Measurements from ENCODE around the gene COL6A3. TPM values are rescaled to one million over a fixed set of nuclear protein-coding genes. Genes with fewer than 3 reads are reported as not detected.
"Not testable (repeated sequence)": the region's sequence is repeated elsewhere in the genome, so short reads cannot be mapped to it uniquely, and the experiment has no call there.

Gene COL6A3
- total RNA-seq, 1 experiment from 2014 or later = 0.07 TPM

DNA sequence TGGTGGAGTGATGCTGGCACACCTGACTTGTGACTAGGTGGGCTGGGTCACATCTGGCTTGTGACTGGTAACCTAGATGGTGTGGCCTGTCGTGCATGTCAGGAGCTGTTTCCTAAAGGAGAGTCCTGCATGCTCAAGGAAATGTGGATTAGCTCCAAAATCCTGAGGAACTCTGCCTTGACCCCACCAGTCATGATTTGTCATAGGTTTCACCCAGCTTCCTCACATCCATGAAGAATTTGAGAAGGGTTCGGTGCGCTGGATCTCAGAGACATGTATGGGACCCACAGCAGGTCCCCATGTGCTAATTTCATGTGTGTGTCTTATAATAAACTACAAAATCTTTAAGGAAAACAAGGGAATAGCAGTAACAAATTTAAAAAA is 107.2 kb downstream of the COL6A3 start:
- Histone ChIP-seq H4K20me1 (ENCODE audit: insufficient read depth, low read depth, low read length) (no peaks in the 10 kb centered on the region), H3K4me2 (ENCODE audit: low read depth, low read length, poor library complexity, severe bottlenecking) (no peak overlapping the region), H2AFZ (ENCODE audit: low read length) (no peak overlapping the region), H3K79me2 (ENCODE audit: low read length) (no peaks in the 10 kb centered on the region), H3K27ac (ENCODE audit: low read length) (no peak overlapping the region), H3K4me3 (ENCODE audit: low read length) (no peak overlapping the region), H3K9ac (ENCODE audit: low read length) (no peak overlapping the region), H3K9me2 (replicated peaks; ENCODE audit: insufficient read depth, low read length) (no peaks in the 10 kb centered on the region), H3K4me1 (ENCODE audit: low read length) (no peaks in the 10 kb centered on the region), H3K9me3 (ENCODE audit: low read length) (no peaks in the 10 kb centered on the region), H3K27me3 (ENCODE audit: low read length) (no peaks in the 10 kb centered on the region), H3K36me3 (ENCODE audit: insufficient read depth, low read length) (no peaks in the 10 kb centered on the region)
- no peak for DNase-seq

DNA sequence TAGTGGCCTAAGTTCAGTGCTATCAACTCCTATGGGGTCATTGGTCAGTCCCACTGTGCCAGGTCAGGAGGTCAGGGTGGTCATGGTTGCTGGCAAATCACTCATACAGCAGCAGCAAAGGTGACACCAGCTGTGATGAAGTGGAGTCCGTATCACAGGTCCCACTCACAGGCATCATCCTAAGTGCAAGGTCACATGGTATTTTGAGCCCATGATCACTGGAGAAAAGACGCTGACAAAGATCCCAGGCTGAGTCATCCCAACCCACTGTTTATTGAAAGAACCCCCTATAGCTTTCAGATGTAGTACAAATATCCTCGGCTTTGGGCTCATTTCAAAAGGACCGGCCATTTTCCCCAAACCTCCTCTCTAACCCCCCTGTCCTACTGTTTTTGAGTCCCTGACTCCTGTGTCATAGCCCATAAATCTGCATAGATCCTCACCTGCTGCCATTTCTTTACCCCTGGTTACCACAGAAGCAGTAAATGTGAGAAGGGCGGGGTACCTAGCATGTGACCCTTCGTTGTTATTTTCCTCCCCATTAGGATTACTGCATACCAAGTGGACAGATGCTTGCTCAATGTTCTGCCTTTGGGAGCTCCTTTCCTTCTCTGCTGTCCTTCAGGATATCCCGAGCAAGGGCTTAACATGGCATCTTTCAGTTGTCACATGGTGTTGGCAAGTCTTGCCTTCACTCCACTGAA is 107.7 kb downstream of the COL6A3 start:
- Histone ChIP-seq H3K4me3 (ENCODE audit: low read length) (no peak overlapping the region), H3K4me1 (ENCODE audit: low read length) (no peaks in the 10 kb centered on the region), H3K9me2 (replicated peaks; ENCODE audit: insufficient read depth, low read length) (no peaks in the 10 kb centered on the region), H3K4me2 (ENCODE audit: low read depth, low read length, poor library complexity, severe bottlenecking) (no peak overlapping the region), H3K79me2 (ENCODE audit: low read length) (no peaks in the 10 kb centered on the region), H3K9me3 (ENCODE audit: low read length) (no peaks in the 10 kb centered on the region), H3K36me3 (ENCODE audit: insufficient read depth, low read length) (no peaks in the 10 kb centered on the region), H3K27me3 (ENCODE audit: low read length) (no peaks in the 10 kb centered on the region), H3K9ac (ENCODE audit: low read length) (no peak overlapping the region), H2AFZ (ENCODE audit: low read length) (no peak overlapping the region), H4K20me1 (ENCODE audit: insufficient read depth, low read depth, low read length) (no peaks in the 10 kb centered on the region), H3K27ac (ENCODE audit: low read length) (no peak overlapping the region)
- no peak for DNase-seq

DNA sequence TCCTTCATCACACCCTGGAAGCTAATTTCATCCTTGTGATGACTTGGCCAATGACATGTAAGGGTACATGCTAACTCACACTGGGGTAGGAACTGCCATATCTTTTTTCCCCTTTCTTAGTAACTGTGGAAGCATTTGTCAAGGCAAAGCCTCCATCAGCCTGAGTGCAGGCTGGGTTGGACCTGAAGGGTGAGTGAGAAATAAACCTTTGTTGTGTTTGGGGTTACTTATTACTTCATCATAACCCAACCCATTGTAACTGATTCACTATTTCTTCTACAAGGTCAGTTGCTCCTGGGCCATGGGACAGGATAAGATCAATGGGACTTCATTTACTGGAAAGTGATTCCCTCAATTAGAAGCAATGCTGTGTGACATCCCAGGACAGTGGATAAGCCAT is 108.4 kb downstream of the COL6A3 start:
- Histone ChIP-seq H3K4me2 (ENCODE audit: low read depth, low read length, poor library complexity, severe bottlenecking) (no peak overlapping the region), H3K4me1 (ENCODE audit: low read length) (no peaks in the 10 kb centered on the region), H3K9me2 (replicated peaks; ENCODE audit: insufficient read depth, low read length) (no peaks in the 10 kb centered on the region), H3K27ac (ENCODE audit: low read length) (no peak overlapping the region), H3K36me3 (ENCODE audit: insufficient read depth, low read length) (no peaks in the 10 kb centered on the region), H3K9ac (ENCODE audit: low read length) (no peak overlapping the region), H3K9me3 (ENCODE audit: low read length) (no peaks in the 10 kb centered on the region), H3K4me3 (ENCODE audit: low read length) (no peak overlapping the region), H3K79me2 (ENCODE audit: low read length) (no peaks in the 10 kb centered on the region), H2AFZ (ENCODE audit: low read length) (no peak overlapping the region), H3K27me3 (ENCODE audit: low read length) (no peaks in the 10 kb centered on the region), H4K20me1 (ENCODE audit: insufficient read depth, low read depth, low read length) (no peaks in the 10 kb centered on the region)
- DNase-seq = no peak

DNA sequence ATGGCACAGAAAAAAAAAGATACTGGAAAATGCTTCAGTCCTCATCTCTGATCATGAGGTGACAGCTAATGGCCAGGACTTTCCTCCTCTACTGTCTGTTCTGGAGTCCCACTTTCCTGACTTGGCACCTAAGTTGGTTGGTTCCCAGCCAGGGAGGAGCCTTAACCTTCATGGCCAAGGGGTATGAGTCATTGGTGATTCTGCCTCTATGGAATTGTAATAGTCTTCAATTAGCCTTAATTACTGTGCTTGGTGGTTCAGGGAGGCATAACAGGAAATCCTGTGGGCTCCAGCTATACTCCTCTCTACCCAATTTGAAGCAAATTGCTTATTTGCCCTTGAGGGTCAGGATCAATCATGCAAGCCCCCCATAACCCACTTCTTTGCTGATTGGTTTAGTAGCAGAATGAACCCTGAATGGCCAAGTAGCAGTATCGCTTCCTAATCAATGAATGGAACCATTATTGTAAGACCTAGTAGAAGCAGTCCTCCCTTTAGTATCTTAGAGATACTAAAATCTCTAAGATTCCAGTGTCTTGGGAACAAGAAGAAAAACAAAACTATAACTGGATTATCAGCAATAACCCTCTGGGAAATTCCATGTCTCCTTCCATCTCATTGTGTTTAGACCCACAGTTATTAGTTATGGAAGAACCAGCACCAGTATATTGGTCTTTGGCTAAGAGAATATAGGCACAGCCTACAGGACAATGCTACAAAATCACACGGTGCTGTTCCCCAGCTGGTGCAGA is 109.0 kb downstream of the COL6A3 start:
- Histone ChIP-seq H3K4me3 (ENCODE audit: low read length) (no peak overlapping the region), H3K9ac (ENCODE audit: low read length) (no peak overlapping the region), H3K27me3 (ENCODE audit: low read length) (no peaks in the 10 kb centered on the region), H2AFZ (ENCODE audit: low read length) (no peak overlapping the region), H3K36me3 (ENCODE audit: insufficient read depth, low read length) (no peaks in the 10 kb centered on the region), H3K4me1 (ENCODE audit: low read length) (no peaks in the 10 kb centered on the region), H3K9me2 (replicated peaks; ENCODE audit: insufficient read depth, low read length) (no peaks in the 10 kb centered on the region), H4K20me1 (ENCODE audit: insufficient read depth, low read depth, low read length) (no peaks in the 10 kb centered on the region), H3K4me2 (ENCODE audit: low read depth, low read length, poor library complexity, severe bottlenecking) (no peak overlapping the region), H3K27ac (ENCODE audit: low read length) (no peak overlapping the region), H3K79me2 (ENCODE audit: low read length) (no peaks in the 10 kb centered on the region), H3K9me3 (ENCODE audit: low read length) (no peaks in the 10 kb centered on the region)
- no peak for DNase-seq

DNA sequence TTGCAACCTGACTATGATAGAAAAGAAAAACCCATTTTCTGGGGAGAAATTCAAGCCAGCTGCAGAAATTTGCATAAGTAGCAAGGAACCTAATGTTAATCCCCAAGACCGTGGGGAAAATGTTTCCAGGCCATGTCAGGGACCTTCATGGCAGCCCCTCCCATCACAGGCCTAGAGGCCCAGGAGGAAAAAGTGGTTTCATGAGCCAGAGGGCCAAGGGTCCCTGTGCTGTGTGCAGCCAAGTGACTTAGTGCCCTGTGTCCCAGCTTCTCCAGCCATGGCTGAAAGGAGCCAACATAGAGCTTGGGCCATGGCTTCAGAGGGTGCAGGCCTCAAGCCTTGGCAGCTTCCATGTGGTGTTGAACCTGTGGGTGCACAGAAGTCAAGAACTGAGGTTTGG is 110.7 kb downstream of the COL6A3 start:
- not testable (repeated sequence) for H3K27me3 ChIP-seq (ENCODE audit: low read length)

DNA sequence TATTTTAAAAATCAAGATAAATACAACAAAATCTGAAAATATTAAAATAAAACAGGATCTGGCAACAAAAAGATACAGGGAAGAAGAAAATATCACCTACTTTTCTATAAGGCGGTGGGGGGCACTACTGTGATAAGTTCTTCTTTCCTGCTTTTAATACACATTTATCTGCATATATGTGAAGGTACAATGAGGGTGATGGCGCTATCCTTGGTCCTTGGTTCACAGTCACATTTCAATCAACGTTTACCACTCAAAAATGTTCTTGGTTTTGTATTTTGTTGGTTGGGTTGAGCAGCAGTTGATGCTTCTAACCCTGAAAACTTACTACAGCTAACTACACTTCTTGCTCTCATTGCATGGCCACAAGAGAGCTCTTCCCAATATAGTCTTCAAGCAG is 112.4 kb downstream of the COL6A3 start:
- Histone ChIP-seq H3K27ac (ENCODE audit: low read length) (no peak overlapping the region), H3K27me3 (ENCODE audit: low read length) (no peaks in the 10 kb centered on the region), H3K4me2 (ENCODE audit: low read depth, low read length, poor library complexity, severe bottlenecking) (no peak overlapping the region), H3K9me3 (ENCODE audit: low read length) (no peaks in the 10 kb centered on the region), H3K79me2 (ENCODE audit: low read length) (no peaks in the 10 kb centered on the region), H2AFZ (ENCODE audit: low read length) (no peak overlapping the region), H3K4me3 (ENCODE audit: low read length) (no peak overlapping the region), H3K9me2 (replicated peaks; ENCODE audit: insufficient read depth, low read length) (no peaks in the 10 kb centered on the region), H3K36me3 (ENCODE audit: insufficient read depth, low read length) (no peaks in the 10 kb centered on the region), H3K9ac (ENCODE audit: low read length) (no peak overlapping the region), H3K4me1 (ENCODE audit: low read length) (no peaks in the 10 kb centered on the region), H4K20me1 (ENCODE audit: insufficient read depth, low read depth, low read length) (no peaks in the 10 kb centered on the region)
- no peak for DNase-seq

More for the DNA sequence above, 110.7 kb downstream of the COL6A3 start:
- not testable (repeated sequence) for H3K27ac ChIP-seq (ENCODE audit: low read length); H3K79me2 ChIP-seq (ENCODE audit: low read length); H3K9me3 ChIP-seq (ENCODE audit: low read length); H3K9me2 ChIP-seq (replicated peaks; ENCODE audit: insufficient read depth, low read length); H3K9ac ChIP-seq (ENCODE audit: low read length); H3K4me1 ChIP-seq (ENCODE audit: low read length); H3K4me2 ChIP-seq (ENCODE audit: low read depth, low read length, poor library complexity, severe bottlenecking); H4K20me1 ChIP-seq (ENCODE audit: insufficient read depth, low read depth, low read length); H2AFZ ChIP-seq (ENCODE audit: low read length); DNase-seq; H3K36me3 ChIP-seq (ENCODE audit: insufficient read depth, low read length); H3K4me3 ChIP-seq (ENCODE audit: low read length)

DNA sequence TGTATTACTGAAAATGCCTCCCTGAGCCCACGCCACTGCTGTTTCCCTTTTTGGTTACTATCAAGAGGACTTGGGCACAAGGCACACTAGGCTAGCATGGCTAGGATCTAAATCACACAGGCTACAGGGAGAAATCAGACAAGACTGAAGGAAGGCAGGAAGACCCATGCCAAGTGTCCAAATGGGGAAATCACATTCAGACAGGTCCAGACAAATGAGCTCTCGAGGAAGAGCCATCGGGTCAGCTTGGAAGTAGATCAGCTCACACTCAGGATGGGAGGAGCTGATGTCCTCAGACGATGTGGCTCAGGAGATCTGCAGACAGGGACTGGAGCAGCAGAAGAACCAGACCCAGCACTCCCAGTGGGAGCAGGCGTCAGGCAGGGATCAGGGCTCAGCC is 113.2 kb downstream of the COL6A3 start:
- Histone ChIP-seq H4K20me1 (ENCODE audit: insufficient read depth, low read depth, low read length) (no peaks in the 10 kb centered on the region), H3K4me1 (ENCODE audit: low read length) (no peaks in the 10 kb centered on the region), H3K4me3 (ENCODE audit: low read length) (no peak overlapping the region), H3K36me3 (ENCODE audit: insufficient read depth, low read length) (no peaks in the 10 kb centered on the region), H3K9ac (ENCODE audit: low read length) (no peak overlapping the region), H3K4me2 (ENCODE audit: low read depth, low read length, poor library complexity, severe bottlenecking) (no peak overlapping the region), H3K9me2 (replicated peaks; ENCODE audit: insufficient read depth, low read length) (no peaks in the 10 kb centered on the region), H3K9me3 (ENCODE audit: low read length) (no peaks in the 10 kb centered on the region), H3K27ac (ENCODE audit: low read length) (no peak overlapping the region), H3K27me3 (ENCODE audit: low read length) (no peaks in the 10 kb centered on the region), H3K79me2 (ENCODE audit: low read length) (no peaks in the 10 kb centered on the region), H2AFZ (ENCODE audit: low read length) (no peak overlapping the region)
- DNase-seq = no peak

DNA sequence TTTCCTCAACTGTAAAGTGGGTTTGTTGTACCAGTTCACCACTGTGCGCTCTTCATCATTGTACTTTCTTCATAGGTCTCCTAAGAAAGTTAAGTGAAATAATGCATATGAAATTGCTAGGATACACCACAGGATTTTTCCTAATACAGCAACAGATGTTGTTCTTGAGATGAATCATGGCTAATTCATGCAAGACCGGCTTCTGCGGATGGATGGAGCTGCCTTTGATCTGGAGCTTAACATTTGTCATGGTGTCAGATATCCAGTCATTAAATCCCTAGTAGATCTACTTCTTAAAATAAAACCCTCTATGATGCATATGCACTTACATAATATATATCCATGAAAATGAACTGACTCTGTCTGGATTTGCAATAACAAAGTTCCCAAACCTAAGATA is 114.1 kb downstream of the COL6A3 start:
- H3K4me2 ChIP-seq (ENCODE audit: low read depth, low read length, poor library complexity, severe bottlenecking) = no peak overlapping the region

More for the DNA sequence above, 114.1 kb downstream of the COL6A3 start:
- Histone ChIP-seq H3K4me1 (ENCODE audit: low read length) (no peaks in the 10 kb centered on the region), H3K9me3 (ENCODE audit: low read length) (no peaks in the 10 kb centered on the region), H3K9ac (ENCODE audit: low read length) (no peak overlapping the region), H3K4me3 (ENCODE audit: low read length) (no peak overlapping the region), H4K20me1 (ENCODE audit: insufficient read depth, low read depth, low read length) (no peaks in the 10 kb centered on the region), H3K79me2 (ENCODE audit: low read length) (no peaks in the 10 kb centered on the region), H2AFZ (ENCODE audit: low read length) (no peak overlapping the region), H3K27ac (ENCODE audit: low read length) (no peak overlapping the region), H3K36me3 (ENCODE audit: insufficient read depth, low read length) (no peaks in the 10 kb centered on the region), H3K27me3 (ENCODE audit: low read length) (no peaks in the 10 kb centered on the region), H3K9me2 (replicated peaks; ENCODE audit: insufficient read depth, low read length) (no peaks in the 10 kb centered on the region)
- DNase-seq = no peak

Data from Karpas-422 (cell line).